Activated T-cell treated with anti-CD3 and anti-CD28 coated beads for 4 hours (primary cell): ENCODE data around the gene FYN.
"Not testable (repeated sequence)": the region's sequence is repeated elsewhere in the genome, so short reads cannot be mapped to it uniquely, and the experiment has no call there.

Experiments
- DNase-seq: peaks from one replicate; pipeline ENCODE4 v3.0.0-alpha.2; 2020

FYN gene

GRCh38 chr6:111650049-111650448 lies 223.2 kb downstream of the FYN start:
- no peak for DNase-seq

- no peak for DNase-seq
Measured at GRCh38 chr6:111648100-111648499, 225.2 kb downstream of the FYN start.

- DNase-seq: no peak
Measured at GRCh38 chr6:111646942-111647341, 226.3 kb downstream of the FYN start.

GRCh38 chr6:111646034-111646433 lies 227.2 kb downstream of the FYN start:
- no peak for DNase-seq

- no peak for DNase-seq
Measured at GRCh38 chr6:111644893-111645430, 228.3 kb downstream of the FYN start.

- DNase-seq: no peak
Measured at GRCh38 chr6:111642463-111643158, 230.6 kb downstream of the FYN start.

GRCh38 chr6:111639266-111639665 lies 234.0 kb downstream of the FYN start:
- DNase-seq: no peak

GRCh38 chr6:111634981-111635380 lies 238.3 kb downstream of the FYN start:
- not testable (repeated sequence) for DNase-seq

GRCh38 chr6:111633822-111634221 lies 239.4 kb downstream of the FYN start:
- DNase-seq: no peak

GRCh38 chr6:111632468-111633247 lies 240.6 kb downstream of the FYN start:
- no peak for DNase-seq

- DNase-seq: no peak
Measured at GRCh38 chr6:111631903-111632460, 241.3 kb downstream of the FYN start.

- DNase-seq: no peak
Measured at GRCh38 chr6:111631018-111631417, 242.2 kb downstream of the FYN start.

GRCh38 chr6:111628142-111628850 lies 245.0 kb downstream of the FYN start:
- DNase-seq: no peak

- DNase-seq: no peak
Measured at GRCh38 chr6:111626441-111626840, 246.8 kb downstream of the FYN start.

GRCh38 chr6:111625461-111626391 lies 247.5 kb downstream of the FYN start:
- no peak for DNase-seq

GRCh38 chr6:111625099-111625416 lies 248.2 kb downstream of the FYN start:
- DNase-seq: no peak

GRCh38 chr6:111624401-111625098 lies 248.7 kb downstream of the FYN start:
- DNase-seq: no peak

GRCh38 chr6:111623046-111623718 lies 250.1 kb downstream of the FYN start:
- no peak for DNase-seq

GRCh38 chr6:111620169-111620568 lies 253.1 kb downstream of the FYN start:
- no peak for DNase-seq

GRCh38 chr6:111618407-111618806 lies 254.8 kb downstream of the FYN start:
- no peak for DNase-seq

- no peak for DNase-seq
Measured at GRCh38 chr6:111617149-111617548, 256.1 kb downstream of the FYN start.
